Measurements from ENCODE around the gene C2orf66.

Gene C2orf66

GRCh38 chr2:196809260-196809659 lies at the start of gene C2orf66:
Gene C2orf66 (minus strand): TSS chr2:196809355. CDS start chr2:196809336, 19 bp downstream.
- no peak for DNase-seq

DNA sequence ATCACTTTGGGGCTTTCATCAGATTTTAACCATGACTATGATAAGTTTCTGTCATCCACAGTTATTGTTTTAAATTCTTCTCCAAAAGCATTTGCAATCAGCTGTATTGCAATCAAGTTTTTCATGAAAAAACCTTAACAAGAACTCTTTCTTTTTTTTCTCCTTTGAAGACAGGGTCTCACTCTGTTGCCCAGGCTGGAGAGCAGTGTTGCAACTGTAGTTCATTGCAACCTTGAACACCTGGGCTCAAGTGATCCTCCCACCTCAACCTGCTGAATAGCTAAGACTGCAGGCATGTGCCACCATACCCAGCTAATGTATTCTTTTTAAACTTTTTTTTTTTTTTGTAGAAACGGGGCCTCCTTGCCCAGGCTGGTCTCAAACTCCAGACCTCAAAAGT lies 45.5 kb upstream of the C2orf66 start:
- DNase-seq = no peak

- DNase-seq = no peak
These were observed 44.3 kb upstream of the C2orf66 start for GRCh38 chr2:196853301-196854087.

DNA sequence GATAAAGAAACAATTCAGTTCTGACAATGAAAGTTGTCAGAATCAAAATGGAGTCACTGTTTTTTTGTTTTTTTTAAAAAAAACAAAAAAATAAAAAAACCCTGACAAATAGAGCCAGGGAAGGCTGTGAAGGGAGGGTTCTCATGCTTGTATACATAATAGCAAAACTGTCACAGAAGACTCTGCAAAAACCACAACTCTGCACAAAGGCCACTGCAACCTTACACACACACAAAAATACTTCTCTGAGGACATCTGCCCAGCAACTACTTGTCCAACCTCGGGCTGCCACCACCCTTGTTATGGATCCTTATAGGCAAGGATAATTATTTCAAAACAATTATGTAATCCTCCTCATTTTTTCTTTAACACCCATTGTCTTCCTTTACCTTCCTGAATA lies 41.9 kb upstream of the C2orf66 start:
- no peak for DNase-seq

DNA sequence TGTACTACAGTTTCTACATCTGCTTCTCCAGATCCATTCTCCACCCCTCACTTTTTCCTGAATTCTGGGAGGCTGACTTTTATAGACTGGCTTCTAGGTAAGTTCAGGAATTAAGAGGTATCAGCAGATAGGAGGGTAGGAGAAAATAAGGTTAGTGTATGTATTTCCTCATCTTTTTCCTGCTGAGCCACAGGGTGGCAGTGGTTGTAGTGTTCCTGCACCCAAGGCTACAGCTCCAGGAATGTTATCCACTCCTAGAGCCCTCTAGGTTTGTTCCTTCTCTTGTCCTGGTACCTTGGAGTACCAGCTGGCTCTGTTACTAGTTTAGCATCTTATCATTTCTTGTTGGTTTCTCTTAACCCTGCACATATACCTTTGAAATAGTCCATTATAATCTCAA lies 40.7 kb upstream of the C2orf66 start:
- no peak for DNase-seq

GRCh38 chr2:196846295-196846694 lies 37.1 kb upstream of the C2orf66 start:
- DNase-seq = no peak

DNA sequence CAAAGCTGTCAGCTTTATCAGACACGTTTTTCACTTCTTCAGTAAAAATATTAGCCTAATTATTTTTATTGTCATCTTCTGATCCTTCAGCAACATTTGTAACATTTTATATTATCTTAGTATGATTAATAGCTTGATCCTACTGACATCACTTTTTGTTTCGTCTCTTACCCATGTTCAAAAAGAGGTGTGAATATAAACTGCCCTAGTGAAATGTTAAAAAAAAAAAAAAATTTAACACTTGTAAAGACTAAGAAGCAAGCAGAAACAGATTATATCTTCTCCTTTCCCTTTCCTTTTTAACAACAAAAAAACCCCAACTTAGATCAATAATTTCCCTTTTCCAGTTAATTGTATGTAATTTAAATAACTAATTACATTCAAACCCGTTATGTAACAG lies 36.2 kb upstream of the C2orf66 start:
- no peak for DNase-seq

GRCh38 chr2:196840171-196840570 lies 31.0 kb upstream of the C2orf66 start:
- no peak for DNase-seq

- no peak for DNase-seq
These were observed 30.4 kb upstream of the C2orf66 start for GRCh38 chr2:196839574-196839973.

GRCh38 chr2:196836440-196836839 lies 27.3 kb upstream of the C2orf66 start:
- DNase-seq = no peak

GRCh38 chr2:196830701-196831100 lies 21.5 kb upstream of the C2orf66 start:
- DNase-seq = no peak

GRCh38 chr2:196827356-196827755 lies 18.2 kb upstream of the C2orf66 start:
- DNase-seq = no peak

GRCh38 chr2:196823750-196824522 lies 14.8 kb upstream of the C2orf66 start:
- DNase-seq = no peak

- no peak for DNase-seq
These were observed 12.0 kb upstream of the C2orf66 start for GRCh38 chr2:196821195-196821594.

- DNase-seq = no peak
These were observed 981 bp downstream of the C2orf66 start for GRCh38 chr2:196808083-196808665.

DNA sequence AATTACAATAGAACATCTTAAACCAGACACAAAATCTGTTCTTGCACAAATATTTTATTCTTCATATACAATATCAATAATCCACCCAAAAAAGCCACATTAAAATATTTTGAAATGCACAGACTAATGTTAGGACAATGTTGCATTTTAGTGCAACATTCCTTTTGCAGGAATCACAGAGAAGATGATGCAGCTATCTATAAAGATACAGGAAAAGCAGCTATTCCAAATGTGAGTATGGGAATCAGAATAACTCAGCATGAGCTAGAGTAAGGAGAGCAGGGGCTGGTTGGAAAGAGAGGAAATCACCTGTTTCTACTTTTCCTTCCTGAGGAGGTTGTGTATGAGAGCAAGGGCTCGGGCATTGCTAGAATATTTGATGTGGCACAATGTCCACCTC lies 4.8 kb downstream of the C2orf66 start:
- no peak for DNase-seq

- DNase-seq = no peak
These were observed 6.8 kb downstream of the C2orf66 start for GRCh38 chr2:196802401-196802800.

DNA sequence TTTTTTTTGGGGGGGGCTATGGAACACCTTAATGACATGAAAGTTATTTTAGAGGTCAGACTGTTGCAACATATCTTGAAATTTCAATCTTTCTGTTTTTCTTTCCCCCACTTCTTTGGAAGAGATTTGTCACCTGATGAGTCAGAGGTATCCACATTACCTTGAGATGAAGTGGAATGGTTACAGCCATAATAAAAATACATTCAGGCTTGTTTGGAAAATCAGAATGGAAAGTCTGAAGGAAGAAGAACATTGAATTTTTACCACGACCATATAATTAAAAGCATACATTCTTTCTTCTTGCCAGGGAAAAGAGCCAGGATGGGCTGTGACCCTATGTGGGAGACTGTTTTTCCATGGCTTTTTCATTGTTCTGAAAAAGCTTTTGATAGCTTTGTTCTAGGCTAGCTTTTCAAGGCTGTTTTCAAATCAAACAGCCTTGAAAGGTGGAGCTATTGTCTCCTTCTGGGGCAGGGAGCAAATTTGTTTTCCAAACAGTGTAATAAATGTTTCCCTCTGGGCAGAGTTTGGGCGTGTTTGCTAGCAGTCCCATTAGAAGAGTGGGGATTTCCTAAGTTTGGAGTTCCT lies 7.4 kb downstream of the C2orf66 start:
- no peak for DNase-seq

GRCh38 chr2:196798980-196799379 lies 10.2 kb downstream of the C2orf66 start:
- DNase-seq = no peak

DNA sequence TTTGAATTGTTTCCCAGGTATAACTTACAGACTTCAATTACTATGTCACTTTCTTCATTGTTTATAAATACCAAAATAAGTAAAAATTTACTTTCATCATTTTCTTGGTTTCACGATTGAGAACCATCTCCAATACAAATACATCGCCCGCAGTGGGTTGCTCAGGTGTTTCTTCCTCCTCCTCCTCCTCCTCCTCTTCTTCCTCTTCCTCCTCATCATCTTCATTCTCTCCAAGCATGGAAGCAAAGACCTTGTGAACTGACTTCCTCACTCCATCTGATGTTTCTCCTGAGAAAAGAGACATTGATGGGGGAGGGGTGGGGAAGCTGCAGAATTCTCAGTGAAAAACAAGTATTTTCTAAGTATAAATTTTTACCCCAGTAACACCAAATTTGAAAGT lies 16.3 kb downstream of the C2orf66 start:
- DNase-seq = no peak

GRCh38 chr2:196783431-196784094 lies 25.6 kb downstream of the C2orf66 start:
- DNase-seq = no peak

DNA sequence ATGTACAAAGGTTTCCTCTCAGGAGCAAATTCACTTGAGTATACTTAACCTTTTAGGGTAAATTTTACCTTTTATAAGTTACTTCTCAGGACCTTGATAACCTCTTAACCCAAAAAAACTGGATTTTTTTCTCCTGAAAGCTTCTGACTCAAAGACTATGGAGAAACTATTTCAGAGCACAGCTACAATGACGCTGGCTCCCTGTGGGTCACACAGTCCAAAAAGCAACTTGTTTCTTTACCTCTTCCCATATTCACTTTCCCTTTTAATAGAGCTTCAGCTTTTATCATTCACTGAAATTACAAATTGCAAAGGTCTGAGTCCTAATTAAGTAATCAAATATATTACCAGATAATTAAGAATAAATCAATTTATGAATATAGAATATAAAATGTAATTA lies 42.1 kb downstream of the C2orf66 start:
- DNase-seq = no peak

DNA sequence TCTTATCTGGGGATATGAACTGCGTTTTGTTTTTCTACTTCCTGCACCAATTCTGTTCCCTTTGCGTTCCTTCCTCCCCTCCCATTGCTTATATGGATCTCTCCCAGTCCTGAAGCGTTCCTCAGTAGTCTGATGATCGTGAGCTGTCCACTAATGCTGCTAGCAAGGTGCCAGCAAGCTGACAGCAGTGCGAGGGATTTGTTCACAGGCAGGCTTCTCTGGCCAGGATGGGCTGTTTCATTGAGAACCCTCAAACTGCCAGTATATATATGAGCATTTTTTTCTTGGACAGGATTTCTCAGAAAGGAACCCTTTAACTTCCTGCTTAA lies 49.8 kb downstream of the C2orf66 start:
- no peak for DNase-seq

Data from NCI-H187 (cell line).